Neural crest cell (in vitro differentiated cells): ENCODE measurements around the gene TRMU. TPM values are rescaled to one million over a fixed set of nuclear protein-coding genes. Genes with fewer than 3 reads are reported as not detected.

Experiments
- DNase-seq: peaks from one replicate; pipeline ENCODE4 v3.0.0; 2021; ENCODE audit warnings: low read depth, mixed read lengths, low spot score
- H3K27ac Mint-ChIP-seq: one replicate; pipeline ENCODE4 v1.8.0; 2021; ENCODE audit warnings: mild to moderate bottlenecking, mixed read lengths; ENCODE audit not compliant: unreplicated experiment
- H3K27me3 Mint-ChIP-seq: 2 replicates; pipeline ENCODE4 v1.8.0; 2021; ENCODE audit warnings: low read depth, mild to moderate bottlenecking, mixed read lengths
- H3K36me3 Mint-ChIP-seq: 2 replicates; pipeline ENCODE4 v1.8.0; 2021; ENCODE audit warnings: low read depth, mild to moderate bottlenecking, mixed read lengths
- H3K4me1 Mint-ChIP-seq: 2 replicates; pipeline ENCODE4 v1.8.0; 2021; ENCODE audit warnings: mixed read lengths
- H3K4me3 Mint-ChIP-seq: one replicate; pipeline ENCODE4 v1.8.0; 2021; ENCODE audit warnings: mild to moderate bottlenecking, mixed read lengths
- H3K9me3 Mint-ChIP-seq: 2 replicates; pipeline ENCODE4 v1.8.0; 2021; ENCODE audit warnings: mixed read lengths
- CTCF ChIP-seq: fragments of 200-600 bp; sonication (generic); conservative IDR thresholded peaks from 2 replicates; pipeline ENCODE4 v1.5.0; 2021; ENCODE audit warnings: antibody characterized with exemption, mild to moderate bottlenecking
- total RNA-seq: library from RNA; stranded (reverse); gene quantifications from 2 replicates; pipeline ENCODE4 v1.2.1, GENCODE V29; 2021

TRMU gene
- total RNA-seq, 1 donor from 2014 or later, result 87.0 TPM

- Mint-ChIP-seq H3K36me3 (peaks cover 2% of the 10 kb centered on the region), H3K27ac (peak overlapping the region; percentile 1), H3K27me3 (peaks cover 18% of the 10 kb centered on the region), H3K4me1 (peaks cover 2% of the 10 kb centered on the region), H3K4me3 (no peak overlapping the region), H3K9me3 (peaks cover 3% of the 10 kb centered on the region)
- TF ChIP-seq CTCF, result no peak
- DNase-seq, result no peak
Measured at GRCh38 chr22:46371623-46372226, 36.2 kb downstream of the TRMU start.

- Mint-ChIP-seq H3K4me3 (no peak overlapping the region), H3K36me3 (peaks cover 5% of the 10 kb centered on the region), H3K4me1 (peaks cover 12% of the 10 kb centered on the region), H3K27ac (no peak overlapping the region), H3K9me3 (peaks cover 3% of the 10 kb centered on the region), H3K27me3 (peaks cover 20% of the 10 kb centered on the region)
- TF ChIP-seq CTCF, result no peak
- DNase-seq, result no peak
Measured at GRCh38 chr22:46372686-46373085, 37.2 kb downstream of the TRMU start.

GRCh38 chr22:46373159-46373558, 37.6 kb downstream of the TRMU start:
- no peak for DNase-seq
- Mint-ChIP-seq H3K4me3 (no peak overlapping the region), H3K4me1 (peaks cover 16% of the 10 kb centered on the region), H3K27ac (peak overlapping the region; percentile 57), H3K9me3 (peaks cover 3% of the 10 kb centered on the region), H3K27me3 (peaks cover 22% of the 10 kb centered on the region), H3K36me3 (peaks cover 5% of the 10 kb centered on the region)
- TF ChIP-seq CTCF, result no peak

GRCh38 chr22:46373921-46374662, 38.6 kb downstream of the TRMU start:
- TF ChIP-seq CTCF, result no peak
- no peak for DNase-seq
- H3K27me3 Mint-ChIP-seq, result peaks cover 32% of the 10 kb centered on the region
- no peak overlapping the region for H3K4me3 Mint-ChIP-seq
- H3K9me3 Mint-ChIP-seq, result peaks cover 3% of the 10 kb centered on the region
- no peak overlapping the region for H3K27ac Mint-ChIP-seq
- H3K4me1 Mint-ChIP-seq, result peaks cover 25% of the 10 kb centered on the region
- H3K36me3 Mint-ChIP-seq, result peaks cover 5% of the 10 kb centered on the region

- Mint-ChIP-seq H3K4me1 (peaks cover 32% of the 10 kb centered on the region), H3K27ac (no peak overlapping the region), H3K9me3 (peaks cover 3% of the 10 kb centered on the region), H3K4me3 (no peak overlapping the region), H3K27me3 (peaks cover 37% of the 10 kb centered on the region), H3K36me3 (peaks cover 5% of the 10 kb centered on the region)
- TF ChIP-seq CTCF, result no peak
- no peak for DNase-seq
Measured at GRCh38 chr22:46374663-46375474, 39.4 kb downstream of the TRMU start.
